MCF 10A (cell line): Measurements from ENCODE around the gene GGNBP2. TPM values are rescaled to one million over a fixed set of nuclear protein-coding genes. Genes with fewer than 3 reads are reported as not detected.

Experiments used
- BruUV-seq: library from RNA; stranded (reverse); fragments of 400-500 nt; replicated peaks from 2 replicates; lab custom pipeline; 2021; lab: Mats Ljungman, UMichigan
- CTCF ChIA-PET: fragments of 300-600 bp; sonication (Branson Sonifier 250); formaldehyde crosslinking; extraction: SDS; loops from one replicate; lab custom pipeline; 2021; ENCODE audit warnings: antibody characterized with exemption, inconsistent platforms; lab: Yijun Ruan, JAX
- POLR2A ChIA-PET: fragments of 300-600, 350-650 bp; sonication (Branson Sonifier 250); formaldehyde crosslinking; extraction: SDS; loops from one replicate; lab custom pipeline; 2020; ENCODE audit warnings: antibody characterized with exemption, inconsistent platforms; lab: Yijun Ruan, JAX
- DNase-seq: peaks from one replicate; pipeline ENCODE4 v3.0.0-alpha.2; 2018; ENCODE audit not compliant: unreplicated experiment
- H3K27ac Mint-ChIP-seq: one replicate; pipeline ENCODE4 v1.8.0; 2022; ENCODE audit warnings: mild to moderate bottlenecking, low read depth, mixed read lengths; ENCODE audit not compliant: unreplicated experiment
- H3K27me3 Mint-ChIP-seq: one replicate; pipeline ENCODE4 v1.8.0; 2022; ENCODE audit warnings: mixed read lengths; ENCODE audit not compliant: insufficient read depth, unreplicated experiment
- H3K36me3 Mint-ChIP-seq: one replicate; pipeline ENCODE4 v1.8.0; 2022; ENCODE audit warnings: mild to moderate bottlenecking, moderate library complexity, mixed read lengths; ENCODE audit not compliant: insufficient read depth, unreplicated experiment
- H3K4me1 Mint-ChIP-seq: one replicate; pipeline ENCODE4 v1.8.0; 2022; ENCODE audit warnings: mixed read lengths; ENCODE audit not compliant: insufficient read depth, unreplicated experiment
- H3K4me3 Mint-ChIP-seq: one replicate; pipeline ENCODE4 v1.8.0; 2022; ENCODE audit warnings: mild to moderate bottlenecking, moderate library complexity, mixed read lengths; ENCODE audit not compliant: unreplicated experiment
- H3K9me3 Mint-ChIP-seq: one replicate; pipeline ENCODE4 v1.8.0; 2022; ENCODE audit warnings: mixed read lengths; ENCODE audit not compliant: unreplicated experiment
- intact Hi-C: fragments of 100-400 bp; cut with micrococcal nuclease; formaldehyde crosslinking; loops from 2 replicates; pipeline ENCODE4 v1.14.1; 2022
- total RNA-seq: library from RNA; stranded (reverse); gene quantifications from 2 replicates; pipeline ENCODE4 v1.2.3, GENCODE V29; 2022
- TF ChIP-seq, protein P1 (sequence below): fragments of 200-600 bp; IDR thresholded peaks from one replicate; pipeline ENCODE4 v1.8.0; 2022; ENCODE audit warnings: antibody characterized with exemption, mild to moderate bottlenecking; ENCODE audit not compliant: unreplicated experiment

Gene GGNBP2
- total RNA-seq, 1 experiment from 2014 or later = 88.7 TPM

DNA sequence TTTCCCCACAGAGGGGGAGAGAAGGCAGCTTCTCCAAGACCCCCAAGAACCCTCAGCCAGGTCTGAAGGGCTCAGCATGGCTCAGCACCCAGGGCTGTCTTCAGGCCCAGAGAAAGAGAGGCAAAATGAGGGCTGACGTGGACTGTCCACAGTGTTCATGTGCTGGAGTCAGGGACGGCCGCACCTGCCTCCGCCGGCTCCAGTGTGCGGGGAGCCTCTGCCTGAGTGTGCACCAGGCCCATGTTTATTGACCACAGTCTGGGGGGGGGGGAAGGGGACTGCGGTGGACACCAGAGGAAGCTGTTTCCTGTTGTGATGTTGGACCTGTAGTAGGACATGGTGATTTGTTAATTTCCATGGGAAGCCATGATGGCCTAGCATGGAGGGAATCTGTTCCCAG is 63.6 kb downstream of the GGNBP2 start:
- TF ChIP-seq, protein P1, sequence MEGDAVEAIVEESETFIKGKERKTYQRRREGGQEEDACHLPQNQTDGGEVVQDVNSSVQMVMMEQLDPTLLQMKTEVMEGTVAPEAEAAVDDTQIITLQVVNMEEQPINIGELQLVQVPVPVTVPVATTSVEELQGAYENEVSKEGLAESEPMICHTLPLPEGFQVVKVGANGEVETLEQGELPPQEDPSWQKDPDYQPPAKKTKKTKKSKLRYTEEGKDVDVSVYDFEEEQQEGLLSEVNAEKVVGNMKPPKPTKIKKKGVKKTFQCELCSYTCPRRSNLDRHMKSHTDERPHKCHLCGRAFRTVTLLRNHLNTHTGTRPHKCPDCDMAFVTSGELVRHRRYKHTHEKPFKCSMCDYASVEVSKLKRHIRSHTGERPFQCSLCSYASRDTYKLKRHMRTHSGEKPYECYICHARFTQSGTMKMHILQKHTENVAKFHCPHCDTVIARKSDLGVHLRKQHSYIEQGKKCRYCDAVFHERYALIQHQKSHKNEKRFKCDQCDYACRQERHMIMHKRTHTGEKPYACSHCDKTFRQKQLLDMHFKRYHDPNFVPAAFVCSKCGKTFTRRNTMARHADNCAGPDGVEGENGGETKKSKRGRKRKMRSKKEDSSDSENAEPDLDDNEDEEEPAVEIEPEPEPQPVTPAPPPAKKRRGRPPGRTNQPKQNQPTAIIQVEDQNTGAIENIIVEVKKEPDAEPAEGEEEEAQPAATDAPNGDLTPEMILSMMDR = no peak
- Mint-ChIP-seq H3K27me3 (no peaks in the 10 kb centered on the region), H3K27ac (peak overlapping the region; percentile 28), H3K36me3 (peaks cover 16% of the 10 kb centered on the region), H3K9me3 (no peaks in the 10 kb centered on the region), H3K4me1 (peaks cover 27% of the 10 kb centered on the region), H3K4me3 (no peak overlapping the region)
- DNase-seq = no peak
- intact Hi-C loops = loop anchor here (10.0 kb wide), 1 partner anchor 767 kb away; the partner anchor contains the start of gene C17orf78
- ChIA-PET CTCF (interaction anchor here (0.7 to 1.1 kb wide), 3 partner anchors 15 to 18 kb away, joined by 3 to 5 read pairs (median 3); no protein-coding TSS in a partner anchor), POLR2A (interaction anchor here (1.0 kb wide), 1 partner anchor 63 kb away, joined by 3 read pairs; no protein-coding TSS in a partner anchor)
- no TSS peak for BruUV-seq

- no TSS peak for BruUV-seq
- CTCF ChIA-PET = no interaction called here
- peaks cover 26% of the 10 kb centered on the region for H3K4me1 Mint-ChIP-seq
- POLR2A ChIA-PET = interaction anchor here (1.0 kb wide), 1 partner anchor 63 kb away, joined by 3 read pairs; no protein-coding TSS in a partner anchor
- H3K36me3 Mint-ChIP-seq = peaks cover 16% of the 10 kb centered on the region
- H3K27me3 Mint-ChIP-seq = no peaks in the 10 kb centered on the region
- intact Hi-C loops = loop anchor here (10.0 kb wide), 1 partner anchor 766 kb away; the partner anchor contains the start of gene C17orf78
- H3K9me3 Mint-ChIP-seq = no peaks in the 10 kb centered on the region
- H3K27ac Mint-ChIP-seq = peak overlapping the region; percentile 28
- H3K4me3 Mint-ChIP-seq = no peak overlapping the region
- TF ChIP-seq, protein P1 = peak; percentile 32
- DNase-seq = peak; percentile 62
Observed at GRCh38 chr17:36608794-36609497, 64.2 kb downstream of the GGNBP2 start.

- POLR2A ChIA-PET = interaction anchor here (1.0 kb wide), 1 partner anchor 64 kb away, joined by 3 read pairs; no protein-coding TSS in a partner anchor
- Mint-ChIP-seq H3K4me1 (peaks cover 21% of the 10 kb centered on the region), H3K4me3 (no peak overlapping the region), H3K9me3 (no peaks in the 10 kb centered on the region), H3K27ac (no peak overlapping the region), H3K36me3 (peaks cover 16% of the 10 kb centered on the region), H3K27me3 (no peaks in the 10 kb centered on the region)
- CTCF ChIA-PET = interaction anchor here (1.1 kb wide), 1 partner anchor 927 kb away, joined by 4 read pairs; no protein-coding TSS in a partner anchor
- no TSS peak for BruUV-seq
- no peak for DNase-seq
- intact Hi-C loops = loop anchor here (10.0 kb wide), 1 partner anchor 765 kb away; the partner anchor contains the start of gene C17orf78
- TF ChIP-seq, protein P1 = no peak
Observed at GRCh38 chr17:36609498-36609862, 64.8 kb downstream of the GGNBP2 start.

DNA sequence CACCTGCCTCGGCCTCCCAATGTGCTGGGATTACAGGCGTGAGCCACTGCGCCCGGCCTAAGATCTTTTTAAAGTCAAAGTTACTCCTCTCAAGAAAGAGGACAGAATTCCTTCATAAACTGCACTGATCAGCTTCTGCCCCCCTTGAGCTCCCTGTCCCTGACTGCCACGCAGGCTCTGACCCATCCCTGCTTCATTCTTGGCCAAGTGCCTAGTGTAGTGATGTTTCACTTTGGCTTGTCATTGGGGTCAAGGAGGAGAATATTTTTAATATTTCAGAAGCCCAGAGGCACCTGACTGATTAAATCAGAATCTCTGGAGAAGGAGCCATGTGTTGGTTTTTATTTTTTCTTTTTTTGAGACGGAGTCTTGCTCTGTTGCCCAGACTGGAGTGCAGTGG is 65.8 kb downstream of the GGNBP2 start:
- intact Hi-C loops = no loop called here
- no peaks in the 10 kb centered on the region for H3K27me3 Mint-ChIP-seq
- H3K36me3 Mint-ChIP-seq = peaks cover 16% of the 10 kb centered on the region
- no peak overlapping the region for H3K27ac Mint-ChIP-seq
- no peak overlapping the region for H3K4me3 Mint-ChIP-seq
- no peaks in the 10 kb centered on the region for H3K9me3 Mint-ChIP-seq
- BruUV-seq = no TSS peak
- ChIA-PET CTCF (interaction anchor here (0.6 to 2.4 kb wide), 8 partner anchors 8 to 926 kb away, joined by 3 to 16 read pairs (median 4); partner anchors contain the start of gene MRM1), POLR2A (interaction anchor here (0.8 to 2.5 kb wide), 2 partner anchors 8 to 436 kb away, joined by 4 to 22 read pairs; partner anchors contain the start of gene MRM1)
- TF ChIP-seq, protein P1 = no peak
- H3K4me1 Mint-ChIP-seq = peaks cover 21% of the 10 kb centered on the region
- DNase-seq = no peak
